Muscle layer of duodenum (tissue), 2 donors: ENCODE measurements around the gene DMRTB1.

Source experiments
- H3K27ac ChIP-seq: one replicate; pipeline ENCODE4 v1.7.0; 2013; ENCODE audit warnings: mild to moderate bottlenecking, low read length
- H3K27me3 ChIP-seq: one replicate; pipeline ENCODE4 v1.7.0; 2013; ENCODE audit warnings: low read depth, mild to moderate bottlenecking, control low read depth, low read length
- H3K36me3 ChIP-seq, 2 donors: one replicate each; pipeline ENCODE4 v1.7.0; 2013; ENCODE audit warnings: low read length in 2 of 2, control low read depth in 1 of 2, mild to moderate bottlenecking in 1 of 2; ENCODE audit not compliant: insufficient read depth in 2 of 2, control insufficient read depth in 1 of 2
- H3K4me1 ChIP-seq, 2 donors: one replicate each; pipeline ENCODE4 v1.7.0; 2013; ENCODE audit warnings: low read length in 2 of 2, mild to moderate bottlenecking in 2 of 2, control low read depth in 1 of 2, moderate library complexity in 1 of 2; ENCODE audit not compliant: insufficient read depth in 2 of 2, control insufficient read depth in 1 of 2
- H3K4me3 ChIP-seq, 2 donors: one replicate each; pipeline ENCODE4 v1.7.0; 2013; ENCODE audit warnings: low read length in 2 of 2, low read depth in 1 of 2, mild to moderate bottlenecking in 1 of 2
- H3K9me3 ChIP-seq, 2 donors: one replicate each; pipeline ENCODE4 v1.7.0; 2013; ENCODE audit warnings: low read length in 2 of 2, control low read depth in 1 of 2, mild to moderate bottlenecking in 1 of 2; ENCODE audit not compliant: control insufficient read depth in 1 of 2
- donor health status: healthy.

DMRTB1 gene

GRCh38 chr1:53507116-53507820, 48.1 kb downstream of the DMRTB1 start:
- H3K4me3 ChIP-seq: no peak overlapping the region
- H3K4me1 ChIP-seq: no peaks in the 10 kb centered on the region
- H3K27me3 ChIP-seq: no peaks in the 10 kb centered on the region
- no peaks in the 10 kb centered on the region for H3K36me3 ChIP-seq
- H3K27ac ChIP-seq: no peak overlapping the region
- no peaks in the 10 kb centered on the region for H3K9me3 ChIP-seq

- no peaks in the 10 kb centered on the region for H3K36me3 ChIP-seq
- H3K4me1 ChIP-seq: no peaks in the 10 kb centered on the region
- no peak overlapping the region for H3K4me3 ChIP-seq
- H3K27ac ChIP-seq: no peak overlapping the region
- H3K9me3 ChIP-seq: no peaks in the 10 kb centered on the region
- H3K27me3 ChIP-seq: no peaks in the 10 kb centered on the region
These were observed 49.1 kb downstream of the DMRTB1 start for GRCh38 chr1:53508056-53508990.

DNA sequence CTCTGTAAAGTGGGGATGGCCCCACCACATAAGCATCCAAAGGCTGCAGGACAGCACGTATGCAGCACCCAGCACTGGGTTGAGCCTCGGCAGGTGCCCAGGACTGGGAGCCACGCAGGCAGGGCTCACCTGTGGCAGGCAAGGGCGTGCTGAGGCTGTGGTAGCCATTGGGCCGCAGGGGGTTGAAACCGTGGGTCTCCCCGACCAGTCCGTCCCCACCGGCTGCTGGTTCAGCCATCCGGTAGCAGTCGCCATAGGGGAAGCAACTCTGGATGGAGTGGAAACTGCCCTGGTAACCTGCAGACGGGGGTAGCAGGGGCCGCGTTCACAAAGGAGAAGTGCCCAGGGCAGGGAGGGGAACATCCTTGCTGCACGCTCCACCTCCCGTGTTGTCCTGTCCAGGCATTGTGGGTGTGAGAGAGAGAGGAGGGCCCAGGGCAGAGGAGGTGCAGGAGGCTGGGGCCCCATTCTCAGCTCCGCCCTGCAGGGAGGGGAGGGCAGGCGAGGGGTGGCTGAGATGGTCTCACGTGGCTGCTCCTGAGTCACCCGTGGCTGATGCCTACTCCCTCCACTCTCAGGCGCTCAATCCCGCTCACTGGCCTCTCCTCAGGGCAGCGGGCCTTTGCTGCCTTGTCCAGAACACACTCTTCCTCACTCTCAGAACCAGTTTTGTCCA, 49.9 kb downstream of the DMRTB1 start:
- Histone ChIP-seq H3K4me1 (no peaks in the 10 kb centered on the region), H3K36me3 (no peaks in the 10 kb centered on the region), H3K27ac (no peak overlapping the region), H3K4me3 (no peak overlapping the region), H3K9me3 (no peaks in the 10 kb centered on the region), H3K27me3 (no peaks in the 10 kb centered on the region)

DNA sequence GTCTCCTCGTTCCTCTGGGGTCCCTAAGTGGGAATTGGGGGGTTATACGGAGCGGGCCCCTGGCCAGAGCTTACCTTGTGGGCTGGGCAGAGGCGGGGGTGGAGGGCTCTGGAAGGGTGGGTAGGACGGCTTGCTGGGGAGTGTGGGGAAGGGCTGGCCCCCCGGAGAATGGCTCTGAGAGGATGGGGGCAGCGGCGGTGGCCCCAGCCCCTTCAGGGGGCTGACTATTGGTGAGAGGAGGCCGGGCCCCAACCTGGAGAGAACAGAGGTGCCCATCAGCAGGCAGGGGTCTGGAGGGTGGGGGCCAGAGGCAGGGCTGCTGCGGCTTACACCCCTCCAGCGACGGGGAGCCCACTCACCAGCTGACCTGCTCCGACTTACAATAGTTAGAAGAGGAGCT, 50.6 kb downstream of the DMRTB1 start:
- H3K9me3 ChIP-seq: no peaks in the 10 kb centered on the region
- H3K4me1 ChIP-seq: no peaks in the 10 kb centered on the region
- H3K27me3 ChIP-seq: no peaks in the 10 kb centered on the region
- no peak overlapping the region for H3K27ac ChIP-seq
- H3K4me3 ChIP-seq: no peak overlapping the region
- no peaks in the 10 kb centered on the region for H3K36me3 ChIP-seq

GRCh38 chr1:53510215-53510614, 51.0 kb downstream of the DMRTB1 start:
- Histone ChIP-seq H3K4me3 (no peak overlapping the region), H3K36me3 (no peaks in the 10 kb centered on the region), H3K27ac (no peak overlapping the region), H3K4me1 (no peaks in the 10 kb centered on the region), H3K27me3 (no peaks in the 10 kb centered on the region), H3K9me3 (no peaks in the 10 kb centered on the region)

DNA sequence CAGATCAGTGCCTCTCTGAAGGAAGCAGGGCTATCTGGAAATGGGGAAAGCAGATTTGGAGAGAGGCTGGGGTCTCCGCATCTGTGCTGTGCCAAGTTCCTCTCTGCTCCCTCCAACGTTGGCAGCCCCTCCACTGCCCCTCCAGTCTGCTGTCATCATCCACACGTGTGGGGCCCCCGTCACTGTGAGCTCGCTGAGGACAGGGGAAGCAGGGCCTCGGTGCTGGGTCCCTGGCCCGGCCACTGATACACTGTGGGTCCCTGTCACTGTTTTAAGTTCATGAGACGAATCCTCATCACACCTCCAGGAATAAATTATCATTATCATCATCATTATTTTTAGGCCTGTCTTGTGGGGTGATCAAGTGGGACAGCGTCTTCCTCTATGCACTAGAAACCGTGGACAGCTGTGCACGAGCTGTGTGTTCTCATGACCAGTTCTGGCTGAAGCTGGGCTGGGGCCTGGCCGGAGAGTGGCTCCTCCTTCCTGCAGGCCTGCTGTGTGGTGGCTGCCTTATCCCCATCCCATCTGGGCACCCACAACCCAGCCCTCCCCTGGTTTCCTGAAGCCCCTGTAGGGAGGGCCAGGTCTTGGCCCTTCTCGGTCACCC, 52.2 kb downstream of the DMRTB1 start:
- Histone ChIP-seq H3K27ac (no peak overlapping the region), H3K4me1 (no peaks in the 10 kb centered on the region), H3K9me3 (no peaks in the 10 kb centered on the region), H3K27me3 (no peaks in the 10 kb centered on the region), H3K36me3 (no peaks in the 10 kb centered on the region), H3K4me3 (no peak overlapping the region)

GRCh38 chr1:53511933-53512806, 53.0 kb downstream of the DMRTB1 start:
- H3K4me1 ChIP-seq: no peaks in the 10 kb centered on the region
- no peaks in the 10 kb centered on the region for H3K9me3 ChIP-seq
- H3K27ac ChIP-seq: no peak overlapping the region
- no peak overlapping the region for H3K4me3 ChIP-seq
- H3K36me3 ChIP-seq: no peaks in the 10 kb centered on the region
- no peaks in the 10 kb centered on the region for H3K27me3 ChIP-seq

GRCh38 chr1:53512807-53513755, 53.9 kb downstream of the DMRTB1 start:
- H3K4me1 ChIP-seq: no peaks in the 10 kb centered on the region
- H3K36me3 ChIP-seq: no peaks in the 10 kb centered on the region
- H3K27ac ChIP-seq: no peak overlapping the region
- no peaks in the 10 kb centered on the region for H3K27me3 ChIP-seq
- no peaks in the 10 kb centered on the region for H3K9me3 ChIP-seq
- H3K4me3 ChIP-seq: no peak overlapping the region

DNA sequence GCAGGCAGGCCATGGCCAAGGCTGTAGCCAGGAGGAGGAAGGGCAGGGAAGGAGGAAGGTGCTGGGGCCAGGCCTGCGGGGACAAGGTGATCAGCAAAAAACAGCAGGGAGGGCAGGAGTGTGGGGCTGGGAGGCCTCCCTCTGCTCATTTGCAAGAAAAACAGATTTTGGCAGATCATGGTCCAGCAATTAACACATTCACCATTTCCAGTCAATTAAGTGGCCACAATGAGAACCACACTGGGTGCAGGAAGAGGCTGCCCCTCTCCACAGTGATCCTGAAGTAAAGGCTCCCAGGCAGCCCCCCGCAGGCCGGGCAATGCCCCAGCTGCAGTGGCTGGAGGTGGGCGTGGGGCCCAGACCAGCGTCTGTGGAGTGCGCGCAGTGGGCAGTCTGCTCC, 54.6 kb downstream of the DMRTB1 start:
- no peaks in the 10 kb centered on the region for H3K4me1 ChIP-seq
- no peaks in the 10 kb centered on the region for H3K9me3 ChIP-seq
- H3K36me3 ChIP-seq: no peaks in the 10 kb centered on the region
- no peak overlapping the region for H3K27ac ChIP-seq
- H3K4me3 ChIP-seq: no peak overlapping the region
- no peaks in the 10 kb centered on the region for H3K27me3 ChIP-seq

DNA sequence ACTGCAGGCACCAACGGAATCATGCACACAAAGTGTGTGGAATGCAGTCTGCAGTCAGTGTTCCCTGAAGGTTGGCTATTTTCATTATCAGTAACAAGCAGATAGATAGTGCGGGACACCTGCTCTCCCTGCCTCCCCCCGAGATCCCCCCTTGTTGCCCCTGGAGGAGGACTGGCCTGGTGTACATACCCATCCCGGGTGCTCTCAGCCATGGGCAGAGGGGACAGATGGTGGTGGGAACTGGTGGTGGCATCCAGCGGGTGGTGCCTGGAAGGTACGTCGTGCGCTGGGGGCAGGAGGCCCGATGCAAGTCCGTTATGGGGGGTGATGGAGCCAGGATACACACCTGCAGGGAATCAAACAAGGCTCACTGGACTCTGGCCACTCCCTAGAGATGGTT, 55.2 kb downstream of the DMRTB1 start:
- Histone ChIP-seq H3K9me3 (no peaks in the 10 kb centered on the region), H3K27me3 (no peaks in the 10 kb centered on the region), H3K4me1 (no peaks in the 10 kb centered on the region), H3K36me3 (no peaks in the 10 kb centered on the region), H3K4me3 (no peak overlapping the region), H3K27ac (no peak overlapping the region)
